Posterior vena cava (tissue), 2 donors: ENCODE data around the gene PGRMC2. TPM values are rescaled to one million over a fixed set of nuclear protein-coding genes. Genes with fewer than 3 reads are reported as not detected.
"Not testable (repeated sequence)": the region's sequence is repeated elsewhere in the genome, so short reads cannot be mapped to it uniquely, and the experiment has no call there.

ENCODE experiments used
- DNase-seq: peaks from one replicate; pipeline ENCODE4 v3.0.0-alpha.2; 2020; ENCODE audit warnings: low spot score
- intact Hi-C, 2 donors: fragments of 100-400 bp; cut with DNase I; formaldehyde crosslinking; loops; one replicate each; pipeline versions ENCODE4 v1.14.1 to v1.14.2; 2022 to 2023
- total RNA-seq, 2 donors: library from RNA; stranded (reverse); fragmentation: NEBNext Ultra II Directional; extraction: Animal tissue kit (Norgen Biotek cat#: 25700); gene quantifications; one replicate each; pipeline ENCODE4 v1.2.1, GENCODE V29; 2021
- donor health status: DM: yes; HTN: yes; CAD: no.
- donor health status: DM: yes; HTN: yes; CAD: no.

PGRMC2 gene
- total RNA-seq, 2 donors from 2014 or later = 69.6 to 77.8 TPM

DNA sequence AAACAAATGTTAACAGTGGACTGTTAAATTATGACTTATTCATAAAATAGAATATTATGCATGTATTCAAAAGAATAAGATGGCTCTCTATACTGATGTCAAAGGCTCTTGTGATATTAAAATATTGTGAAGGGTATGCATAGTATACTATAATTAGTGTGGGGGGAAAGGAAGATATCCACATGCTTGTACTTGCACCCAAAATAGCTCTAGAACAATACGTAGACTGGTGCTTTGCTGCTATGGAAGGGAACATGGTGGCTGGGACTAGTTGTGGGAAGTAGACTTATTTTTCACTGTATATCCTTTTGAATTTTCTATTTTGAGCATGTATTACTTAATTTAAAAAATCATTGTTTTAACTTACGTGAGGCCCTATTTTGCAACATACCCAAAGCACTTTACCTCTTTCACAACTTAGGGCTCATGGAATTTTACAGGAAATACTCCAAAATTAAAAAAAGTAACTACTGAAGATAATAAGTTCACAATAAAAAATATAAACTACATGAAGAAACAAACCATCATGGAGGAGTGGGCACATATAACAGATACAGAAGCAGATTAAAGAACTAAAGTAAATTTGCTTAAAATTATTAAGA, 7.9 kb downstream of the PGRMC2 start:
- DNase-seq = no peak
- intact Hi-C loops = no loop called here

- DNase-seq = no peak
- intact Hi-C loops = no loop called here
Measured at GRCh38 chr4:128277856-128278255, 9.8 kb downstream of the PGRMC2 start.

DNA sequence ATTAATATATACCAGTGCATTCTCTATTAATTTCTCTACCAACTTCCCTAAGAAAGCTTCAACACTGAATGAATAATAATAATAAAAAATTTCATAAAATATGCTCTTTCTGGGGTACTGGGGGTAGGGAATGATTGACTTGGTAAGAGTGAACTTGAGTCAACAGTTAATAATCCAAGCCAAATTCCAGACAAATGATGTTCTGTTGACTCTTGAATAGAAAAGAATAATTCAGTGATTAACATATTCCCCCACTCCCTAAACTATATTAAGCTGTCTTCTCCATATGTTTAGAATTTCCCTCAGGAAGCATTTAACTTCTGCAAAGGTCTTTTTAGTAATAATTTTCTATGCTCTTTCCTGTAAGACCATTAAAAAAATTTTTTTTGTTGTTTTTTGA, 12.3 kb downstream of the PGRMC2 start:
- intact Hi-C loops = no loop called here
- no peak for DNase-seq

GRCh38 chr4:128271551-128271950, 16.1 kb downstream of the PGRMC2 start:
- DNase-seq = no peak
- intact Hi-C loops = no loop called here

DNA sequence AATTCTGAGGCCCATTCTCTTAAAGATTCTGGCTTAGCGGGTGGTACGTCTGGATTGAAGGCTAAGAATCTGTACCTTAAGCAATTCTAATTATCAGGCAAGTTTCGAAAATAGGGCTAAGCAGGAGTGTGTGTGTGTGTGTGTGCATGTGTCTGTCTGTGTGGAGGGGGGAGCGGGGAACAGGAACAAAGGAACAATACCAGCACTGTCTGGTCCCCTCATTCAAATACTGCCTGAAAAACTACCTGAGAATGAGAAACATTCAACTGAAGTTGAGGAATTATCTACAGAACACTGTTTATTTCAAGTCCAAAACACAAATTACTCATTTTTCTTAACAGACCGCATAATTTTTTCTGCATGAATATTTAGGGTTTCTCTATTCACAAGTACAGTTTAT, 18.6 kb downstream of the PGRMC2 start:
- intact Hi-C loops = no loop called here
- DNase-seq = no peak

GRCh38 chr4:128267745-128268144, 19.9 kb downstream of the PGRMC2 start:
- DNase-seq = no peak

GRCh38 chr4:128267171-128267570, 20.4 kb downstream of the PGRMC2 start:
- intact Hi-C loops, DNase-seq: not testable (repeated sequence)

More at GRCh38 chr4:128267745-128268144, 19.9 kb downstream of the PGRMC2 start:
- intact Hi-C loops = no loop called here

DNA sequence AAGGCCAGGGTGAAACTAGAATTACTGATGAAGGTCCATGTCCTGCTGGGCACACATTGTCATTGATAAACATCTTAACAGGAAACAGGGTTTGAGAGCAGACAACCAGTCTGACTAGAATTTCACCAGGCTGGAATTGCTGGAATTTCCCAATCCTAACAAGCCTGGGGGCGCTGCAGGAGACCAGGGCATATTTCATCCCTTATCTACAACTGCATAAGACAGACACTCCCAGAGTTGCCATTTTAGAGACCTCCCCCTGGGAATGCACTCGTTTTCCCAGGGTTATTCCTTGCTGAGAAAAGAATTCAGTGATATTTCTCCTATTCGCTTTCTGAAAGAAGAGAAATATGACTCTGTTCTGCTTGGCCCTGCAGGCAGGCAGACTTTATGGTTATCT, 22.1 kb downstream of the PGRMC2 start:
- DNase-seq, intact Hi-C loops: not testable (repeated sequence)

DNA sequence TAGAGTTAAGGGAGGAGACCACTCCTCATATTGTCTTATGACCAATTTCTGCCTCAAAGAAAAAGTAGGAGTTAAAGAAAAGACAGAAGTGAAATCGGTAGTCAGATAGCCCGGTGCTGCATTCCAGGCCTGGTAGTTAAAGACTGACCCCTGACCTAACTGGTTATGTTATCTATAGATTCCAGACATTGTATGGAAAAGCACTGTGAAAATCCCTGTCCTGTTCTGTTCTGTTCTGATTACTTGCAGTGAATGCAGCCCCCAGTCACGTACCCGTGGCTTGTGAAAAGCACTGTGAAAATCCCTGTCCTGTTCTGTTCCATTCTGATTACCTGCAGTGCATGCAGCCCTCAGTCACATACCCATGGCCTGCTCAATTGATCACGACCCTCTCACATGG, 27.7 kb downstream of the PGRMC2 start:
- DNase-seq, intact Hi-C loops: not testable (repeated sequence)

DNA sequence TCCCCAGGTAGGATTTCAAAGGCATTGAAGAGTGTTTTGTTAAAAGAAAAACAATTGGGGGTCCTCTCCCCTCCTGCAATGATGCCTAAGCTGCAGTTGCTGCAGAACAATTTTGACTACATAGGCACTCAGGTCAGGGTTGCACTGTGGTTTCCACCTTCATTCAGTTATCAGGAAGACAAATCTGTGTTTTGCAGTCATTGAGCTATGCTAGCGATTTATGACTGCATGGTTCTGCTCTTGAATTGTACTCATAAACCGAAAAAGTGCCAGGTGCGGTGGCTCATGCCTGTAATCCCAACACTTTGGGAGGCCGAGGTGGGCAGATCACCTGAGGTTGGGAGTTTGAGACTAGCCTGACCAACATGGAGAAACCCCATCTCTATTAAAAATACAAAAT, 29.4 kb downstream of the PGRMC2 start:
- intact Hi-C loops = not testable (repeated sequence)

DNA sequence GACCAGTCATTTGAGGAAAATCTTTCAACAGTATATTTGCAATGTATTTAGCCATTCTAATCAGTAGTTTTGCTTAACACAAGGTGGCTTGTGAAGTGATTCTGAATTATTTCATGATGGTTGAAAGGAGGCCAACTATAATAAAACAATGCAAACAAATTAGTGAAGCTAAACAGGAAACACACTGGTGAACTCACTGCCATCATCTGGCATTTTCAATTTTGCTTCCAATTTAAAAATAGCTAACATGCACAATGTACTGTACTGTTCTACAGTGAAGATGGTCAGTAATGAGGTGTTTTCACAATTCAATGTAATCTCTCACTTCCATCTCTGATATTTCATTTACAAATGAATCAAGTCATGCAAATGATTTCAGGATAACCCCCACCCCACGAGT, 31.1 kb downstream of the PGRMC2 start:
- no peak for DNase-seq
- intact Hi-C loops = no loop called here

More for the DNA sequence above, 29.4 kb downstream of the PGRMC2 start:
- DNase-seq = not testable (repeated sequence)

- intact Hi-C loops = no loop called here
Measured at GRCh38 chr4:128255906-128256305, 31.7 kb downstream of the PGRMC2 start.

DNA sequence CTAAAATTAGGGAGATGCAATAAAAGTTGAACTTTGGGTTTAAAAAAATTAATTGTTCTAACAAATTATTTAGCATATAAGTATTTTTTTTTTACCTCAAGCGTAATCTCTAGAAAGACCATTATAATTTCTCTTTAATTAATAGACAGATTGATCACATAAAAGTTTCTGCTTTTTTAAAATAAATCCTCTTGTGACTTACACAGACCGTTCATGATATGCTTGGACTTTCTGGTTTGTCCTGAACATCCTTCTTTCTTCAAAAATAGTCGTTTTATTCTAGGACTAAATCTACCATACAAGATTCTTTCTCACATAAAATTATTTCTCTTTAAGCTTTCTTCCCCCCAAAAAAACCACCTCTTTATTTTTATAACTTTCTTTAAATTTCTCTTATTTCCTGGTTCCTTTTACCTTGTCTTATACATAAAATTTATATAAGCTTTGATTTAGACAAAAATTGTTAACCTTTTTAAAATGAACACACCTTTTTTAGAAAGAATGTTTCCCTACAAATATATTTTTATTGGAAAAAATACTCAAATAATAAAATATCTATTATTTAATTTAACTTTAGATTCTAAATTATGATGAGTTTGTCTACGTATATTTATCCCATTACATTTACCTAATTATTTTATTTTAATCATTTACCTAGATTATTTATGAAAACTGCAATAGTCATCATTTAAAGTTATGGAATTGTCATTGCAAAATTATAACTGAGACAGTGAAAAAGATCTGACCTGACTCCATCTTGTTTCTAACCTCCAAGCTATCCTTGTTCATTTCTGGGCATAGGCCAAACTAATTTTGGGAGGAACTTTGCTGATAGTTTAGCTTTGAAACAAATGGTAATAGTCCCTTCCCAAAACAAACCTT, 37.6 kb downstream of the PGRMC2 start:
- no peak for DNase-seq
- intact Hi-C loops = no loop called here

More at GRCh38 chr4:128255906-128256305, 31.7 kb downstream of the PGRMC2 start:
- no peak for DNase-seq

DNA sequence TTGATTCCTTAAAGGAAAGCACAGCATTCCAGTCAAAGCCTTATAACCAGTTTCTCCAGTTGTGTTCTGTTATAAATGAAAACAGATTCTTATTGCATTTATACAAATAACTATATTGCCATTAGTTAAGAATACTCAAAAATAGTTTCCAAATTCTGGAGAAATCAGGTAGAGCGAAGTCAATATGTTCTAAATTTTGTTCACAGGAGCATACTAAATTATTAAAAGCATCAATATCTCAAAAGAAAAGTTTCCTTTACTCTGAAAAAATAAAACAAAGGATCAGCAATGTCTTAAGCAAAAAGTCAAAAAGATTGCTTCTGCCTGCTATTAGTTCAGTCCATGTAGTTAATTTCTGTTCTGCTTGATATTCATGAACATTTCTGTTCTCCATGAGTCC, 39.7 kb downstream of the PGRMC2 start:
- no peak for DNase-seq

GRCh38 chr4:128245391-128245790, 42.2 kb downstream of the PGRMC2 start:
- intact Hi-C loops, DNase-seq: not testable (repeated sequence)

More for the DNA sequence above, 39.7 kb downstream of the PGRMC2 start:
- intact Hi-C loops = no loop called here

DNA sequence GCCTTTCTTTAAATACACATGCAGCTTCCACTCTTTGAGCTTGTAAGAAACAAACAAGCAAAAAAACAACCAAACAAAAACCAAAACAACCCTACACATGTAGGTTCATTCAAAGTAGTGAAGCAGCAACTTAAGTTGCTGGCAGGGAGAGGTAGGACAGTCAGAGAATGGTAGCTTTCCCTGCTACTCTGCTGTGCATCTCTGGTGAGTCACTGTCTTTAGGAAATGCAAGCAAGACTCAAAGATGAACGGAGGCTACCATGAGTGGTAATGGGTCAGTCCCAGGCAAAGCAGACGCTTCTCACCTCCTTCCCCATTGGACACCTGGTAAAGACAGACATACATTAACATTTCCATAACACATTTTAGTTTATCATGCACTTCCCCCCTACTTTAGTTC, 43.2 kb downstream of the PGRMC2 start:
- DNase-seq = no peak
- intact Hi-C loops = no loop called here

GRCh38 chr4:128242601-128243000, 45.0 kb downstream of the PGRMC2 start:
- no peak for DNase-seq
- intact Hi-C loops = no loop called here

DNA sequence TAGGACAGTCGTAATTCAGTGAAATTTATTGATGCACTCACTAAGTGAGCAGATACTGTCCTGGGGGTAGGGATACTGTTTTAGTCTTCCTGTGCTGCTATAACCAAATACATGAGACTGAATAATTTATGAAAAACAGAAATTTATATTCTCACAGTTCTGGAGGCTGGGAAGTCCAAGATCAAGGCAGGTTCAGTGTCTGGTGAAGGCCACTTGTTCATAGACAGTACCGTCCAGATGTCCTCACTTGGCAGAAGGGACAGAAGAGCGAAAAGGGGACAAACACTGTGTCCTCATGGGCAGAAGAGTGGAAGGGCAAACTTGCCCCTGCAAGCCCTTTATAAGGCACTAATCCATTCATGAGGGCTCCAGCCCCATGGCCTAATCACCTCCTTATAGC, 45.6 kb downstream of the PGRMC2 start:
- intact Hi-C loops = no loop called here
- DNase-seq = no peak

DNA sequence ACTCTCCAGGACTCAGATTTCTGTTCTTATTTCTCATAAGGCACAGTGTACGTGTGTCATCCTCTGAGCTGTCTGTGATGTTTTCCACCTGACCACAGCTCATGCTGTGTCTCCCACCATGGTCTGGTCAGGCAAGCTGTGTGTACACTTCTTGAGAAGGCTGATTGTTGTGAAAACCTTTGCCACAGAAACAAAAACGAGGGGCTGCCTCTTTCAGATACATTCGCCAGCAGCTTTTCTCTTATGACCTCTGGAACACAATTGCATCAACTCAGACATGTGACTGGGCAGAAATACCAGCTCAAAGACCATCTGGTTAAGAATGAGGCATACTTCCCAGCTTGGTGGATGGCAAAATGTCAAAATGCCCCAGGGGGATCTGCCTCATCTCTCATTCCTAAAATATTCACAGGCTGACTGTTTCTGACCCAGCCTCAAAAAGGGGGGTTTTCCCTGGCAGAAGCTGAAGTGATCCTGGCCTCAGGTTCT, 46.1 kb downstream of the PGRMC2 start:
- no peak for DNase-seq
- intact Hi-C loops = no loop called here

DNA sequence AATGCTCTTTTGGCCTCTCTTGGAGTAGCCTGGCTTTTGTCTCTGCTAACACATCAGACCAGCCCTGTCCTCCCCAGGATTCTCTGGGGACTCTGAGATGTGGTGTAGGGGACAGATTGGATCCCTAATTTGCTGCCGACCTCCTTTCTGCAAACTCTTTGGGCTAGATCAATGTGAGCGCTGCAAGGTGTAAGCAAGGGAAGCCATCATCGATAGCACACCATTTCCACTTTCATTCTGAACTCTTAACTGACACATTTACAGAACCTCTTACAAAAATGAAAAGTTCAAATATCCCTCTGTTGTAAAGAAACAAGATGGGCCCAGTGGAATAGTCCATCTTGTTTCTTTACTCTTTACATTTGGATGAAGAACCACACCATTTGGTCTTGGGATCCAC, 46.6 kb downstream of the PGRMC2 start:
- no peak for DNase-seq
- intact Hi-C loops = no loop called here

DNA sequence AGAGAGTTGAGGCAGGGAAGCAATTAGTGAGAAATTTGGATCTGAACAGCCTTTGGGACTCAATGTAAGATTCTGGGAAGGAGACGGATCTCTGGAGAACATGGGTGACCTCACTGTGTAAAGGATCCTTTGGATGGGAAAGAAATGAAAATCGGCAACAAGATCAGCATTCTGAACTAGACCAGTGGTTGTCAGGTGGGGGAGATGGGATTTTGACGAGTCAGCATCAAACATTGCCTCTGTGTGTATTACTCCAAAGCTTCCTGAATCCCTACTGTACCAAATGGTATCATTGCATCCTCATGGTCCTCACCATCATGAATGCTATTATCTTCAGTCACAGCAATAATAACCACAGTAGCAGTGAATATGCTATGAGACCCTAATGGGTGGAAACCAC, 52.8 kb downstream of the PGRMC2 start:
- intact Hi-C loops = no loop called here
- DNase-seq = no peak
